GM18505 (cell line): Measurements from ENCODE around the gene P2RX2.

ENCODE experiments used
- ATAC-seq: cut with Tn5 transposase; IDR thresholded peaks from one replicate; pipeline ENCODE4 v1.9.1; 2021; ENCODE audit not compliant: unreplicated experiment
- POLR2A ChIP-seq: IDR thresholded peaks from 4 replicates; pipeline ENCODE4 v1.6.1; 2011; ENCODE audit warnings: borderline replicate concordance; ENCODE audit not compliant: insufficient read depth, insufficient read length; ENCODE audit errors: extremely low read depth

The P2RX2 gene

DNA sequence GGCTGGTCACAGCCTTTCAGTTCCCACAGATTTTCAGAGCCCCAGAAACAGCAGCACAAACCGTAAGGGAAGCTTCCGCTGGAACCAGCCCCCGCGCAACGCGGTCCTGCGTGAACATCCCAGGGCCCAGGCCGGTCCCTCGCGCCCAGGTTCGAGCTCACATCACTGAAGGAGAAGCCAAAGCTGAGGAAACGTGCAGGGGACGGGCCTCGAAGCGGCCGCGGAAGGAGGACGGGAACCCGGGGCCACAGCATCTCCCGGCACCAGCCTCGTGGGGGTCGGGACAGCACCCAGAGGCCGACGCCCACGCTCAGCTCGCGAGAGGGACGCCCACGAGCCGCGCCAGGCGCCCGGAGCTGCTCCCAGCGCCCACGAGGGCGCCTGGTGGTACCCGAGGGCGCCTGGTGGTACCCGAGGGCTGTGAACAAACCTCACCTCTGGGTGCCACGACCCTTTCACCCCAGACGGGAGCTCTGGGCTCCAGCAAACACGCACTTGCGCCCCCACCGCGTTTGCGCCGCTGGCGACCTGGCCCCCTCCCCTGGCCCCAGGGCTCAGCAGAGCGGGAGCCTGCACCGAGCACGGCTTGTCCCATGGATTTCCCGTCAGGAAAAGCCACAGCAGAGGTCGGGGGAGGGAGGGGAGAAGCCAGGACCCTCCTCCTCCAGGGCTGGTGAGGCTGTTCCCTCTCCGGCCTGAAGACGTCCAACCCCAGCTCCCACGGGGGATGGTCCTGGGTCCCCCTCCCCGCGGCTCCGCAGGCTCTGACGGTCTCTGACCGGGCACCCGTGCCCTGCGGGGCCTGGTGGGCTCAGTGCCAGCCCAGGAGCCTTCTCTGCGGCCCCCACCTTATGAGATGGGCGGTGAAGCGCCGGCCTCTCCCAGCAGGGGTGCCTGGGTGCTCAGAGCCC is 15.1 kb upstream of the P2RX2 start:
- ATAC-seq = no peak
- no peak for TF ChIP-seq POLR2A

DNA sequence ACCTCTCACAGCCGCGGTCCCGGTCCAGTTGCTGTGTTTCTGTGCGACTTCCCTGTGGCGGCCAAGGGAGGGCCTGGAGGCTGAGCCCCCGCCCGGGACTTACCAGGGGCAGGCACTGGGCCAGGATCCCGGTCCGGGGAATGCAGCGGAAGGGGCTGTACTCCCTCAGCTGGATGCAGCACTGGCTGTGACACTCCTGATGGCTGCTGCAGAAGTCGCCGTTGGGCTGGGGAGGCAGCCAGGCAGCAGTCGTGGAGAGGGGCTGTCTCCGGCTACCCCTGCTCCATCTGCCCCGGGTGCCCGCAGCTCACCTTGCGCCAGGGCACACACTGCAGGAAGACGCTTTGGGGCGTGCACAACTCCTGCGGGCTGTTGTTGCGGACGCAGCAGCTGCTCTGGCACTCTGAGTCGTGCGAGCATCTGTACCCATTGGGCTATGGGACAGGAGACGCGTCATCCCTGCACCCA is 14.4 kb upstream of the P2RX2 start:
- ATAC-seq = no peak
- TF ChIP-seq POLR2A = no peak

DNA sequence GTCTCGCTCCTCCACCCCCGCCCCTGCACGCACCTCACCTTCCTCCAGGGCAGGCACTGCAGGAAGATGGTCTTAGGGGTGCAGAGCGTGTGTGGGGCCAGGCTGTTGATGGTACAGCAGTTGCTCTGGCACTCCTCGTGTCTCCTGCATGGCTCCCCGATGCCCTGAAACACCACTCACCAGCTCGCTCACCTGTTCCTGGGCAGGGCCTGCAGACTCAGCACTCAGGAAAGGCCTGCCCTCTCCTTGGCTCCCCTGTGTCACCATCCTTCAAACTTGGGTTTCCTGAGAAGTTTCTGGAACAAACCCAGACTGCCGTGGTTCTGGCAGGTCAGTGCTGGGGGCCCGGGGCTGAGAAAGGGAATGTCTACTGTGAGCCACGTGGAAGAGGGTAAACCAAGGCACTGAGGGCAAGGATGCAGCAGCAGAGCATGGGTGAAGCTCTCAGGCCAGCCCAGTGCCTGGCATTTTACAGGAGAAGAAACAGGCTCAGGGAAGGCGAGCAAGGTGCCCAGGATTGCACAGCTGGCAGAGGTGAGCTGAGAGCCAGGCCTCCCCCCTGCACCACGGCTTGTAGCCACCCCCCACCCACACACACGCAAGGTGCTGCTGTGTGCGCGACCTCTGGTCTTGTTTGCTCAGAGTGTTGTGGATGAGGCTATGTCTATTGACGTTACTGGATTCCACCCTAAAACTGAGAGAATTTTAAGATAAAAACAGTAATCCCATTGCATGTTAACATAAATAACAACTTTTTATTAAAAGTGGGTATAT is 13.7 kb upstream of the P2RX2 start:
- ATAC-seq = no peak
- TF ChIP-seq POLR2A = no peak

DNA sequence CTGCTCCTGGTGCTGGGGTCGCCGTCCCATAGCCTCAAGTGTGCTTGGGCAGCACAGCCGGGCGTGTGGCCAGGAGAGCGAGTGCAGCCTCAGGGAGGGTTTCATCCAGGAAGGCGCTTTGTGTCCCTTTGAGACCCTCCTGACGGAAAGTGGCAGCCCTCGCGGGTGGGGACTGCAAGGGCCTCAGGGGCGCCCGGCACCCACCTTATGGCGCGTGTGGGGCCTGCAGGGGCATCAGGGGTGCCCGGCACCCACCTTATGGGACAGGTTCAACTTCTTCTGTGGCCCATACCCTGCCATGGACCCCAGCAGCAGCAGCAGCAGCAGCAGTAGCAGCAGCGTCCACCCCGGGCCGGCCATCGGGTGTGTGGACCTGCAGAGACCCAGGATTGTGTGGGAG is 12.7 kb upstream of the P2RX2 start:
- ATAC-seq = no peak
- TF ChIP-seq POLR2A = no peak

DNA sequence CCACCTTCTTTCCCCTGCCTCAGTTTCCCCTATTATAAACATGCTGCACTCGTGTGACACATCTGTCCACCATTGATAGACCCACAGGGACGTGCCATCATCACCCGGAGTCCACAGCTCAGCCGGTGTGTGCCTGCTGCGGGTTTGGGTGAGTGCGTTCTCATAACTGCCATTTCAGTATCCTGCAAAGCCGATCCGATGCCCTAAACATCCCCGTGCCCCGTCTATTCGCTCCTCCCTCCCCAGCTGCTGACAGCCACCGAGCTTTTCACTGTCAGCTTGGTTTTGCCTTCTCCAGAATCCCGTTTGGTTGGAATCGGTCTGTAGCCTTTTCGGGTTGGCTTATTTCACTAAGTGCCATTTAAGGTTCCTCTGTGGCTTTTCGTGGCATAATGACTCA is 12.1 kb upstream of the P2RX2 start:
- no peak for ATAC-seq
- TF ChIP-seq POLR2A = no peak

DNA sequence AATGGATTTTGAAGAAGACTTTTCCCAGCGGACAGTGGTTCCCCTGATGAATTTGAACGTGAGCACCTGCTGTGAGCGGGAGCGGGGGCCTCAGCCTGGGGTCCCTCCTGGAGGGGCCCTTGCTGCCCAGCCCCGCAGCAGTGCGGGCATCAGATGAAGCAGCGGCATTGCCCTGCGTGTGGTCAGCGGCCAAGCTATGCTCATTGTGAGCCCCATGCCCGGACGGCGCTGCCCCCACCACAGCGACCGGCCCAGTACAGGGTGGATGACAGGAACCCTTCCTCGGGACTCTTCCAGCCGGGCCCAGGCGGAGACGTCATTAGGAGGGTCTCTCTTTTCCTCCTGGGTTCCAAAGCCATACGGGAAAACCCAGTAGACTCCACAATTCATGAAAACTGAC is 11.6 kb upstream of the P2RX2 start:
- no peak for TF ChIP-seq POLR2A
- ATAC-seq = no peak

DNA sequence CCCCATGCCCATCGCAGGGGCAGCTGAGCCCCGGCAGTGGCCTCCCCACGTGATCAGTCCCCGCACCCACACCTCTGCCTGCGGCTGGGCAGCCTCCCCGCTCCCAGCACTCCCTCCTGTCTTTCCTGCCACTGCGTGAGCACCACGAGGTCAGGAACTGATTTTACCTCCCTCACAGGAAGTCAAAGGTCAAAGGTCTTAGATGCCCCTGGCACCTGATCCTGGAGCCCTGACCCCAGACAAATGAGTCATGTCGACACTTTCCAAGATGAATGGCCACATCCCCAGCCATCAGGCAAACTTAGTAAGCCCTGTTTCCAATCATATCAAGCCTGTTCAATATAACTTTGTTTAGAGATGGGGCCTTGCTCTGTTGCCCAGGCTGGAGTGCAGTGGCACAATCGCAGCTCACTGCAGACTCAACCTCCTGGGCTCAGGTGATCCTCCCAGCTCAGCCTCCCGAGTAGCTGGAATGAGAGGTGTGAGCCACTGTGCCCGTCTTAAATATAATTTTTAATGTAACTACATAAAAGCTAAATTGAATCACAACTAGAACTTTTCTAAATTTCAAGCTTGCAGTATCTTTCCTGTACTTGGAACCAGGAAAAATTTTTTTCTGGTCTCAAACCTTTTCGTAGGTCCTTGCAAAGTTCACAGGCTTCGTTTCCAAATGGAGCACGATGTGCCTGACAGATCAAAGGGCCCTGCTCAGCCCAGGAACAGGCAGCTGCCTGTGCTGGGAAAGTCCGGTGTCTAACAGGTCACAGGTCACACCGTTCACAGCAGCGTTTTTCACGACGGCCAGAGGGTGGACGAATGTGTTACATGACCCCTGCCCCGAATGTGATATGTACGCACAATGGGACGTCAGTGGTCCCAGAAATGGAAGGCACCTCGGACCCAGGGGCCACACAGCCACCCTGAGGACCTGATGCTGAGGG is 10.1 kb upstream of the P2RX2 start:
- TF ChIP-seq POLR2A = no peak
- ATAC-seq = no peak

DNA sequence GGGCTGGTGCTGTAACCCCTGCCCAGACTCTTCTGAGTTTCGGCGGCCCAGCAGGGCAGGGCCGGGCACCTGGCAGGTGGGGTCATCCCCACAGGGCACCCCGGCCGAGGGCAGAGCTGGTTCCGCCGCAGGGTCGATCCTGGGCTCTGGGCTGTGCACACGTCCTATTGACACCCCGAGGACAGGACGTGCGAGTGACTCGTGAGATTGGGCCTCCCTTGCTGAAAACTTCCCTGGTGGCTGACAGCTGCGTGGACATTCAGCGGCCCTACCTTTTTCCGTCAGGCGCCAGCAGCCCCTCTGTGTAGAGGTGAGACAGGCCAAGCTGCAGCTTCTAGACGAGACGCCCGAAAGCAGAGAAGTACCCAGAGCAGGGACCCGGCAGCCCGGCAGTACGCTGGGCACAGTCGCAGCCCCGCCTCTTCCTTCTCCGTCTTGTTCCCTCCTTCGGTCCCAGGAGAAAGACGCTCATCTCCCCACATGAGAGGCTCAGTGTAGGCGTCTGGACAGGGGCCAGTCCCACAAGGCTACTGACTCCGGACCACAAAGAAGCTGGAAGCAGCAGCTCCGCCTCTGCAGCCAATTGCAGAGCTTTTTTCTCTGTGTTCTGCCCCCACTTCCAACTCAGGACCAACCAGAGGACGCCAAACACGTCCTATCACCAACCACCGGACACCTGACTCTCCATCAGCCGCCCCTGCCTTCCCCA is 8.4 kb upstream of the P2RX2 start, which contains the start of gene LRCOL1:
LRCOL1 (minus strand) TSS at position 532 of the 709 bp plus-strand sequence. CDS start 4,331 bp downstream, outside the sequence.
- ATAC-seq = no peak
- no peak for TF ChIP-seq POLR2A

DNA sequence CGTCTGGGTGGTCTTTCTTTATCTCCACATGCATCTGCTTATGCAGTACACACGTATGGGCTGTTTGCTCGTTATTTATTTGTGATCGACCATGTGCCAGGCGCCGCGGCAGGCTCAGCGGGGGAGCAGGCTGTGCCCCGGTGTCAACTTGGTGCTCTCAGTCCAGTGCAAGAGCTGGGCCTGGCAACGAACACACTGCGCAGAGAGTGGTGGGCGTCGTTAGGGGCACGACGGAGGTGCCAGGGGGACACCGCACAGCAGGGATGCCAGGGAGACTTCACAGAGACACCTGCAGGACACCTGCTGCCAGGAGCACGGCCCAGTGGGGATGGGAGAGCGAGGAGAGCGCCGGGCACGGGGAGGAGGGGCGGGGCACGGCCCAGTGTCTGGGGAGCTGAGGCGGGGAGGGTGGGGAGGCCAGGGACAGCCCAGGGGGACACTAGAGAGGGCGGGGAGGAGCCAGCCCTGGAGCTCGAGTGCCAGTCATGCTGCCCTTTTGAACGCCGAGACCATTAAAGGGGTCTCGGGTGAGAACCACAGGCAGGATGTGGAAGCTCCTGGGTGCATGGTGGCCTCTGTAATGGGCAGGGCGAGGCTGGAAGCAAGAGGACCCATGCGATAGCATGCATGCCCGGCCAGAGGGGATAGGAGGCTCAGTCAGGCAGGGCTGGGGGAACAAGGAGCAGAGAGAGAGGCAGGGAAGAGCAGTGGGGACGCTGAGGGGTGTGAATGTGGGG is 7.5 kb upstream of the P2RX2 start:
- TF ChIP-seq POLR2A = no peak
- no peak for ATAC-seq

DNA sequence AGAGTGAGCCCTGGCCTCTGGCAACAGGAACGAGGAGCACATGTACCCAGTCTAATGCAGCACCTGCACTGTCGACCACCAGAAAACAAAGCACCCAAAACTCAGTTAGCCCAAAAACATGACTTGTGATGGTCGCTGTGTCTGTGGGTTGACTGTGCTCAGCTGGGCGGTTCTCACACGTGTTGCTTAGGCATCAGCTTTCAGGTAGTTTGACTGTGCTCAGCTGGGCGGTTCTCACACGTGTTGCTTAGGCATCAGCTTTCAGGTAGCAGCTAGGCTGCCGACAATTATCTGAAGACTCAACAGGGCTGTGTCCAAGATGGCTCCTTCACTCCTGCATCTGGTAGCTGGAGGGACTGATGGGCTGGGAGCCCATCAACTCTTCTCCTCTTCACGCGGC is 7.0 kb upstream of the P2RX2 start:
- no peak for TF ChIP-seq POLR2A
- no peak for ATAC-seq

DNA sequence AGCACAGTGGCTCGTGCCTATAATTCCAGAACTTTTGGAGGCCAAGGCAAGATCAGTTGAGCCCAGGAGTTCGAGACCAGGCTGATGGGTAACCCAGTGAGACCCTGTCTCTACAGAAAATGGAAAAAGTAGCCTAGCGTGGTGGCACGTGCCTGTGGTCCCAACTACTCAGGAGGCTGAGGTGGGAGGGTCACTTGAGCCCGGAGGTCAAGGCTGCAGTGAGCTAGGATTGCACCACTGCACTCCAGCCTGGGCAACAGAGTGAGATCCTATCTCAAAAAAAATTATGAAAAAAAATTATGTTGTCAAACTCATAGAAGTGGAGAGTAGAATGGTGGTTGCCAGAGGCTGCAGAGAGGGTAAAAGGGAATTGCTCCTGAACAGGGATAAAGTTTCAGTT is 4.5 kb upstream of the P2RX2 start:
- no peak for TF ChIP-seq POLR2A
- no peak for ATAC-seq
